Transverse colon (tissue), 4 donors: Measurements from ENCODE around the gene ZFAND6.

Experiments used
- CTCF ChIP-seq, 5 experiments: fragments of 200-600 bp in 3 of 5; fragments of 450-650 bp in 2 of 5; sonication (generic) in 3 of 5; IDR thresholded peaks; 1 replicate in 2 of 5; 2 replicates in 3 of 5; pipeline ENCODE4 v1.5.1; 2016 to 2017; ENCODE audit warnings: antibody characterized with exemption in 5 of 5, inconsistent platforms in 3 of 5, mild to moderate bottlenecking in 2 of 5, moderate library complexity in 1 of 5
- POLR2A ChIP-seq: fragments of 450-650 bp; IDR thresholded peaks from one replicate; pipeline ENCODE4 v1.6.1; 2016; ENCODE audit warnings: antibody characterized with exemption, mild to moderate bottlenecking, moderate library complexity
- POLR2AphosphoS5 ChIP-seq, 3 donors: sonication (generic); formaldehyde crosslinking; IDR thresholded peaks; one replicate each; pipeline ENCODE4 v1.6.1; 2016; ENCODE audit warnings: antibody characterized with exemption in 3 of 3

DNA sequence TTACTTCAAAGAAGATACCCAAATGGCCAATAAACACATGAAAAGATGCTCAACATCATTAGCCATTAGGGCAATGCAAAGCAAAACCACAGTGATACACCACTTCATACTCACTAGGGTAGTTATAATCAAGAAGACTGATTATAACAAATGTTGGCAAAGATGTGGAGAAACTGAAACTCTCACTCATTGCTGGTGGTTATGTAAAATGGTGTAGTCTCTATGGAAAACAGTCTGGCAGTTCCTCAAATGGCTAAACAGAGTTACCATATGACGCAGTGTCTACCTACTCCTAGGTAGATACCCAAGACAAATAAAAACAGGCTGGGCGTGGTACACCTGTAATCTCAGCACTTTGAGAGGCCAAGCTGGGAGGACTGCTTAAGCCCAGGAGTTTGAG lies 3.5 kb upstream of the ZFAND6 start:
- TF ChIP-seq CTCF (IDR thresholded peaks at IDR 0.05), result no peak
- TF ChIP-seq POLR2AphosphoS5 (IDR thresholded peaks at IDR 0.05), result no peak
- no peak for TF ChIP-seq POLR2A
